Activated T-cell treated with anti-CD3 and anti-CD28 coated beads, Interleukin-2, amount 50 U/mL, for 24 hours (primary cell): Measurements from ENCODE around the gene PYGM.
A peak's percentile ranks its signal among the peaks of the same experiment; 100 is the strongest.

Experiments
- DNase-seq: peaks from one replicate; pipeline ENCODE4 v3.0.0-alpha.2; 2020
- H3K27ac Mint-ChIP-seq: 2 replicates; pipeline ENCODE4 v1.8.0; 2020; ENCODE audit warnings: mild to moderate bottlenecking, mixed read lengths
- H3K27me3 Mint-ChIP-seq: 2 replicates; pipeline ENCODE4 v1.8.0; 2020; ENCODE audit warnings: mixed read lengths
- H3K36me3 Mint-ChIP-seq: 2 replicates; pipeline ENCODE4 v1.8.0; 2020; ENCODE audit warnings: low read depth, mixed read lengths
- H3K4me1 Mint-ChIP-seq: 2 replicates; pipeline ENCODE4 v1.8.0; 2020; ENCODE audit warnings: low read depth, mixed read lengths
- H3K4me3 Mint-ChIP-seq: 2 replicates; pipeline ENCODE4 v1.8.0; 2020; ENCODE audit warnings: mild to moderate bottlenecking, moderate library complexity, mixed read lengths
- H3K9me3 Mint-ChIP-seq: 2 replicates; pipeline ENCODE4 v1.8.0; 2020; ENCODE audit warnings: mixed read lengths

PYGM gene

DNA sequence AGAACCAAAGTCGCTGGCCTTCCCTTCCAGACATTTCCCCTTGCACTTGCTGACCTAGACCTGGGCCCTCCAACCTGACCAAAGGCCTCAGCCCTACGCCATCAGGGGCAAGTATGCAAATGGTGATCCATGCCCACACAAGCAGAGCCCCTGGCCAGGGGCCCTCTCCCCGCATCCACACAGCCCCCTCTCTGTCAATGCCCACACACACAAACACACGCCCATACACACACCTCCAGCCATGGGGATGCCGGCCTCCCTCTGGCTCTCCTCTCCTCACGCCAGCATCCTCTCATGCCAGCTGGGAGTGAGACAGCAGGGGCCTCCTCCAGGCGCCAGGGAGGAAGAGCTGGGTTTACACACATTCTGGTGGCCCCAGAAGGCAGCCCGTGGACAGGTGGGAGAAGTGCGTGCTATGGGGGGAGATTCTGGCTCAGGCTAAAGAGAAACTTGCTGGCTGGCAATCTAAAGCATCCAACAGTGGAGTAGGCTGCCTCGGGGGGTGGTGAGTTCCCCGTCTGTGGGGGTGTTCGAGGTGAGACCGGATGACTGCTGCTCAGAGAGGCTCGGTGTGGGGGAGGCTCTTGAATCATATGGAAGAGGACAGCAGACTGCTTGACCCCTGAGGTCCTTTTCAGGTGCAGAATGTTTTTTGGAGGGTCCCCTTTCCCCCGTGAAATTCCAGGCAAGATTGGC, 41.5 kb downstream of the PYGM start:
- Mint-ChIP-seq H3K9me3 (no peaks in the 10 kb centered on the region), H3K4me3 (no peak overlapping the region), H3K27ac (no peak overlapping the region), H3K27me3 (peaks cover 76% of the 10 kb centered on the region), H3K4me1 (no peaks in the 10 kb centered on the region), H3K36me3 (no peaks in the 10 kb centered on the region)
- no peak for DNase-seq

DNA sequence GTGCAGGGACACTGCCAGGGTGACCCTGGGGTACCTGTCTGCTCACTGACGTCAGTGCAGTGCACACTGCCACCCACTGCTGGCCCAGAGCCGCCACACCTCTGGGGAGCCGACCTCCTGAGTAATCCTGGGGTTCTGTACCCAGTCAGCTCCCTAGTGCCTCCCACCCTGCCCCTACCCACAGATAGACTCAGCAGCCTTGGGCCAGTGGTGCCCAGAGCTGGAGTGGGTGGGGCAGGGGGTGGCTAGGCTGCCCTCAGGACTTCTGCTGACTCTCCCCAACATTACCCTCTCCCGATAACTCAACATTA, 42.6 kb downstream of the PYGM start:
- H3K4me1 Mint-ChIP-seq, result peaks cover 3% of the 10 kb centered on the region
- H3K27ac Mint-ChIP-seq, result no peak overlapping the region
- H3K4me3 Mint-ChIP-seq, result no peak overlapping the region
- peaks cover 77% of the 10 kb centered on the region for H3K27me3 Mint-ChIP-seq
- no peaks in the 10 kb centered on the region for H3K9me3 Mint-ChIP-seq
- DNase-seq, result no peak
- no peaks in the 10 kb centered on the region for H3K36me3 Mint-ChIP-seq

DNA sequence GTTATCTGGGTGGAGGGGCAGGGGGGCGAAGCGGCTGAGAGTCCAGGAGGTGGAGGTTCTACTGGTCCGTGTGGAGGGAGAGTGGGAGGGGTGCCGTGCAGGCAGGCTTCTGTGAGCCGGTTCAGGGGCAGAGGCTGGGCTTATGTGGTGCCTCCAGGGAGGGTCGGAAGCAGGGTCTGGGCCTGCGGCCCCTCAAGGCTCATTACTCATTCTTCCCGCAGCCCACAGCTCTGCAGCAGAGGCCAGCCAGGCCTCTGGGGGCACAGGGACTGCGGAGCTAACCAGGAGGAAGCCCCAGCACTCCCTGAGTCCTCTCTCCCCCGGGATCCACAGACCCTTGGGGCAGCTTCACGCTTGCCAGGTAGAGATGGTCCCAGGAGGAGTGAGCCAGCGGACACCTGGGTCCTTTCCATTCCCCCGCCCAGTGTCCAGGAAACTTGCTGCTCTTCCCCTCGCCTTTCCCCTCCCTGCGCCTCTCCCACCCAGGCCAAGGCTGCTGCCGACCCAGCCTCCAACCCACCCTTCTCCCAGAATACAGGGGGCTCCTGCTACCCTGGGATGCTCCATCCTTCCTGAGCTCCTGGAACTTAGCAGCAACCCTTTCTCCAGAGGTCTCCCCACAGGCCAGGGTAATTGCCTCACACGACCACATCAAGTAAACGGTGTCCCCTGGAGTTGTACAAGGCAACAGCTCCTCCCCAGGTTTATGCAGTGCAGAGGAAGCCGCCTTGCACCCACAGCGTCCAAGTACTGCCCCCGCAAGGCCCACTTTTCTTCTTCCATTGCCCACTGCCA, 43.1 kb downstream of the PYGM start:
- H3K36me3 Mint-ChIP-seq, result no peaks in the 10 kb centered on the region
- H3K9me3 Mint-ChIP-seq, result no peaks in the 10 kb centered on the region
- H3K4me1 Mint-ChIP-seq, result peaks cover 9% of the 10 kb centered on the region
- H3K27me3 Mint-ChIP-seq, result peaks cover 77% of the 10 kb centered on the region
- DNase-seq, result no peak
- no peak overlapping the region for H3K4me3 Mint-ChIP-seq
- no peak overlapping the region for H3K27ac Mint-ChIP-seq

DNA sequence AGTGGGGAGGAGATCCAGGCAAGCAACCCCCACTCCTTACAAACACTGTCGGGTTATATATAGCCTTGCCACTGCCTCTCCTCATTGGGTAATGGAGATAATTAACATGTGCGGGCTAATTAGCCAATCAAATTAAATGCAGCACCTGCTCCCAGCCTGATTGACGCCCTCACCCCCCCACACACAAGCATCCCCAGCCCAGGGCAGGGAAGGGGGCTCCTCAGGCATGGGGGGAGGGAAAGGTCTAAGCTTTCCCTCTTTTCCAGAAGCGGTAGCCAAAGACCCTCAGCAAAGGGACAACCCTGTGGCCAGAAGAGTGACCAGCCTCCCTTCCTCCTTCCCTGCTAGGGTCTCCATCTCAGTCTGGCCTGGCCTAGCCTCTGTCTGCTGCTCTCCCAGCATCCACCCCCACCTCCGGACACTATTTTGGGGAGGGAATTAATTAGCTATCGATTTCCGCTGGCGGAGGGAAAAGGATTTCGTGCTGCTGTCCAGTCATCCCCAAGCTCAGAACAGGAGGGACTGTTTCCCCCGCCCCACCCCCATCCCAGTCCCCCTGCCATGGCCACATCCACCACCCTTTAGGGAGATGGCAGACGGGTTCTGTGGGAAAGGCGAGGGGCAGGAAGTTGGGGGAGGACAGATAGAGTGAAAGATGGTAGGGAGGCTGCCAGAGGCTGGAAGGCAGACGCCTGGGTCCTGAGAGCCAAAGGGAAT, 43.9 kb downstream of the PYGM start:
- H3K4me3 Mint-ChIP-seq, result no peak overlapping the region
- no peak for DNase-seq

DNA sequence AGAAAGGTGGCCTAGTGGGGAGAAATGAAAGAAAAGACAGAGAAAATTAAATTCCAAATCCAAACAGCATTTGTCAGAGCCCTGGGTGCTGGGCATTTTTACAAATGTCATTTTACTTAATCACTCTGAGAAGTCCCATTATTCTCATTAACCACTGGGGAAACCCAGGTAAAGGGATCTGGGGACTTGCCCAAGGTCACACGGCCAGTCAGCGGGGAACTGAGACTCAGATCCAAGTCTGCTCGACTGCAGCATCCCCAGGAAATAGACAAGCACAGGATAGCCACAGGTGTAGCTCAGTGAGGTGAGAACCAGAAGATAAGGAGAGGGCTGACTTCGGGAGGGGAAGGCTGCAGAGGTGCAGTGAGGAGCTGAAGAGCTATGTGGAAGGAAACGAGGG, 44.7 kb downstream of the PYGM start:
- no peak for DNase-seq
- no peaks in the 10 kb centered on the region for H3K9me3 Mint-ChIP-seq
- H3K4me1 Mint-ChIP-seq, result peaks cover 16% of the 10 kb centered on the region
- H3K4me3 Mint-ChIP-seq, result no peak overlapping the region
- H3K27me3 Mint-ChIP-seq, result peaks cover 77% of the 10 kb centered on the region
- H3K27ac Mint-ChIP-seq, result no peak overlapping the region
- H3K36me3 Mint-ChIP-seq, result no peaks in the 10 kb centered on the region

More for the DNA sequence above, 43.9 kb downstream of the PYGM start:
- Mint-ChIP-seq H3K36me3 (no peaks in the 10 kb centered on the region), H3K27me3 (peaks cover 77% of the 10 kb centered on the region), H3K9me3 (no peaks in the 10 kb centered on the region), H3K4me1 (peaks cover 14% of the 10 kb centered on the region), H3K27ac (no peak overlapping the region)

DNA sequence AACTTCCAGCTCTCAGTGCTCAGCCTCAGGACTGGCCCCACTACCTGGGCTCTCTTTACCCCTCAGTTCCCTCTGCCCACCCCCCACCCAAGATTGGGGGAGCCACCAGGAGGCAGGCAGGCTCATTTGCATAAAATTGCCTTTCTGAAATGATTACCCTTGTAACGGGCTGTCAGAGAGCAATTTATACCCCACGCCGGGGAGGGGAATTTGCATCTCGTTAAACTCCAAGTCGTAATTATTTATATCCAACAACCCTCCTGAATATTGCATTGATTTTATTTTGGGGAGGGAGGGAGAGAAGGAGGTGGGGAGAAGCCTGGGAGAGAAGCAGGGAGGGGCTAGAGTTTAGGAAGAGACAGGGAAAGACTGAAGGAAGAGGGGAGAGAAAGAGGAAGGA, 45.1 kb downstream of the PYGM start:
- peaks cover 78% of the 10 kb centered on the region for H3K27me3 Mint-ChIP-seq
- no peaks in the 10 kb centered on the region for H3K9me3 Mint-ChIP-seq
- H3K36me3 Mint-ChIP-seq, result no peaks in the 10 kb centered on the region
- no peak for DNase-seq
- no peak overlapping the region for H3K4me3 Mint-ChIP-seq
- peak overlapping the region; percentile 7 for H3K27ac Mint-ChIP-seq
- H3K4me1 Mint-ChIP-seq, result peaks cover 16% of the 10 kb centered on the region

DNA sequence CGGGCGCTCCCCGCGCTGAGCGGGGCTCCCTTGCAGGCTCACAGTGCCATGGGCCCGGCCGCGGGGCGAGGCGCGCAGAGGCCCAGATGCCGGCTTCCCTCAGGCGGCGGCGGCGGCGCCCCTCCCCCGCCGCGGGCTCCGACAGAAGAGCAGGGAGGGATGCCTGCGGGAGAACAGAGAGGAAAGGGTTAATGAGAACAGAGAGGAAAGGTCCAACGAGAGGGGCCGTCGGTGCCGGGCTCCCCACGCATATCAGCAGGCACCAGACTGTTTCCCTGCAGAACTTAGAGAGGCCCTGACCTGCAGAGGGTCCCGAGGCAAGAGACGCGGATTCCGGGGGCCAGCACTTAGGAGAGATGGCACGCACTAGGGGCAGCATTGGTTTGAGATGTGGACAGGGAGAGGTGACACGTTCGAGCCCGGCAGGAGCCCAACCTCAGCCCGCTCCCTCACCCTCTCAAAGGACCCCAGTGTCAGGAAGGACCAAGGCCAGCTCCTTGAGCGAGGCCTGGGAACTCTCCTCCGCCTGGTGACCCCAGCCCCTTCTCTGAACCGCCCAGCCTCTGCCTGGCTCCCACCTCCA, 45.9 kb downstream of the PYGM start:
- Mint-ChIP-seq H3K4me3 (peak overlapping the region; percentile 4), H3K36me3 (no peaks in the 10 kb centered on the region), H3K27ac (peak overlapping the region; percentile 7), H3K4me1 (peaks cover 16% of the 10 kb centered on the region), H3K9me3 (no peaks in the 10 kb centered on the region), H3K27me3 (peaks cover 79% of the 10 kb centered on the region)
- DNase-seq, result no peak

DNA sequence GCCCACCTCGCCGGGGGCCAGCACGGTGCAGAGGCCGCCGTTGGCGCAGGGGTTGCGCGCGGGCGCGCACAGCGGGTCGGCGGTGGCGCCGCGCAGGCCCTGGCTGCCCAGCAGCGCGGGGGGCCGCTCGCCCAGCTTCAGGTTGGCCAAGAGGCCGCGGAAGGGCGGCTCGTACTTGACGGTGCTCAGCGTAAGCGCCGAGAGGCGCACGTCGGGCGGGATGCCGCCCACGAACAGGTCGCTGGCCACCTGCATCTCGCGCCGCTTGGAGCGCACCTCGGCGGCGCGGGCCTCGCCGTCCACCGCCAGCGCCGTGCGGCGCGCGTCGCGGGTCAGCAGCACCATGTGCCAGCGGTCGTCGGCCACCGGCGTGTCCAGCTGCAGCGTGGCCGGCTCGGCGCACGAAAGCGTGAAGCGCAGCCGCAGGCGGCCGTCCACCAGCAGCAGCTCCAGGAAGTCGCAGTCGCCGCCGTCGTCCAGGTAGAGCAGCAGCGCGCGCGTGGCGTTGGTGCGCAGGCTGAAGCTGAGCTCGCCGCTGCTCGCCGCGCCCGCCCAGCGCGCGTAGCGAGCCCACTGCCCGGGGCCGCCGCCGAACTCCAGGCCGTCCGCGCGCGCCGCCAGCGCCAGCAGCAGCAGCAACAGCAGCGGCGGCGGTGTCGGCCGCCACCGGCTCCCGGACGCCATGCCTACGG, 46.6 kb downstream of the PYGM start:
- H3K9me3 Mint-ChIP-seq, result no peaks in the 10 kb centered on the region
- H3K36me3 Mint-ChIP-seq, result no peaks in the 10 kb centered on the region
- H3K4me1 Mint-ChIP-seq, result peaks cover 16% of the 10 kb centered on the region
- H3K4me3 Mint-ChIP-seq, result no peak overlapping the region
- no peak overlapping the region for H3K27ac Mint-ChIP-seq
- peaks cover 79% of the 10 kb centered on the region for H3K27me3 Mint-ChIP-seq
- DNase-seq, result peak; percentile 46

DNA sequence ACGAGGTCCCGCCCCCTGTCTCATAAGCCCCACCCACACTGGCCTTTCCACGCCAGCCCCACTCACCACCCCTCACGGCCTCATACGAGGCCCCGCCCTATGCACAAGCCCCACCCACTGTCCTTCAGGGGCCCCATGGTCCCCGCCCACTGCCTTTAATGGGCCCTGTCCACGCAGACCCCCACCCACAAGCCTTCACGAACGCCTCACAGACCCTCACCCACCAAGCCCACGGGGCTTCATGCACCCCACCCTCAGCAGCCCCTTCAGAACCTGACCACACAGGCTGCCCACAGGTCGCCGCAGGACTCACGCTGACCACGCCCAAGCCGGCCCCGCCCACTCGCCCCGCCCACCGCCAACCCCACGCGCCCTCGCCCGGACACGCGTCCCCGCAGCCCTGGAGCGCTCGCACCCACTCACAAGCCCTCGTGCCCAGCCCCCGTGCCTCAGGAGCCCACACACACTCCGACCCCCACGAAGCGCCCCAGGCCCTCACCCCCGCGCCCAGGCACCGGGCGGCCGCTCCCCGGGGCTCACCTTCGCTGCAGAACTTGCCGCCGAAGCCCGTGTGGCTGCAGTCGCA, 47.3 kb downstream of the PYGM start:
- Mint-ChIP-seq H3K27ac (no peak overlapping the region), H3K36me3 (no peaks in the 10 kb centered on the region), H3K27me3 (peaks cover 77% of the 10 kb centered on the region), H3K9me3 (no peaks in the 10 kb centered on the region), H3K4me1 (peaks cover 16% of the 10 kb centered on the region), H3K4me3 (peak overlapping the region; percentile 25)
- DNase-seq, result no peak

DNA sequence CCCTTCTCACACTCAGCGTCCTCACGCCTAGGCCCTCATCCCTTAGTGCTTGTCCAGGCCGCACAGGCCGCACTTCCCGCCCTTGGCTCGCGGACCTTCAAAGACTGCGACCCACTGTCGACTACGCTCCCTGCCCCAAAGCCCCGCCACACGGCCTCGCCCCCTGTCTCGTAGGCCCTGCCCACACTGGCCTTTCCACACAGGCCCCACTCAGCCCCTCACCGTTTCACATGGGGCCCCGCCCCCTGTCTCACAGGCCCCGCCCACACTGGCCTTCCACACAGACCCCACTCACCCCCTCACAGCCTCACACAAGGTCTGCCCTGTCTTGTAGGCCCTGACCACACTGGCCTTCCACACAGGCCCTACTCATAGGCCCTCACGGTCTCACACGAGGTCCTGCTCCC, 47.8 kb downstream of the PYGM start:
- Mint-ChIP-seq H3K27ac (no peak overlapping the region), H3K36me3 (no peaks in the 10 kb centered on the region), H3K4me1 (peaks cover 16% of the 10 kb centered on the region), H3K4me3 (peak overlapping the region; percentile 25), H3K27me3 (peaks cover 72% of the 10 kb centered on the region), H3K9me3 (no peaks in the 10 kb centered on the region)
- DNase-seq, result no peak

DNA sequence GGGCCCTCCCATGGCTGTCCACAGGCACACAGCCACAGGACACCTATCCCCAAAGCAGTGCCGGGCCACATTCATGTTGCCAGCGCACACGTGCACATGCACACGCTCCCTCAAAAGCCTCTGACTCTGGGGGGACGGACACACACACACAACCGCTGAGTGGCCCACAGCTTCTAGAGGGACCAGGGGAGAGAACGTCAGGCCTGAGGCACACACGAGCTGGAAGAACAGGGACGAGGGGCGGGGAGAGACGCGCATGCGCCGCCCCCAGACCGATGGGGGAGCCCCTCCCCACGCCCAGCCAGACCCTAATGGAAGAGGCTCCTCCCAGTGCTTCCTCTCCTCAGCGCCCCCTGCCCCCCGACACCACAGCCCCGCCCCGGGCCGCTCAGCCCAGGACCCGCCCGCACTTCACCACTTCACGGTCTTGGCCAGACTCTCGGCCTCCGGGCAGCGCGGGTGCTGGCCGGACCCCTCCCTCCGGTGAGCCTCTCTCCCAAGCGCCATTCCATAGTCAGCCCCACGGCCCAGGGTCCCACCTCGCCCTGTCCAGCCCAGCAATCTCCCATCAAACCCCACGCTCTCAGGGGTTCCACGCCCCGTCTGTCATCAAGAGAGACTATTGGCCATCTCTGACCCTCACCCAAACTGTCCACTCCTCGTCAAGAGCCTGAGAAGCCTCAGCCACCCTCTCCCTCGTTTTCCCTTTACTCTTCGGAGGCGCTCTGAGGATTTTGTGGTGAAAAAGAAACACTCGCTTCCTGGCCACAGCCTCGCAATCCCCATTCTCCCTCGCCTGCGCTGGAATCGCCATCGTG, 48.4 kb downstream of the PYGM start:
- no peak overlapping the region for H3K4me3 Mint-ChIP-seq
- no peak overlapping the region for H3K27ac Mint-ChIP-seq
- no peaks in the 10 kb centered on the region for H3K36me3 Mint-ChIP-seq
- no peaks in the 10 kb centered on the region for H3K9me3 Mint-ChIP-seq
- peaks cover 70% of the 10 kb centered on the region for H3K27me3 Mint-ChIP-seq
- H3K4me1 Mint-ChIP-seq, result peaks cover 16% of the 10 kb centered on the region
- DNase-seq, result no peak

DNA sequence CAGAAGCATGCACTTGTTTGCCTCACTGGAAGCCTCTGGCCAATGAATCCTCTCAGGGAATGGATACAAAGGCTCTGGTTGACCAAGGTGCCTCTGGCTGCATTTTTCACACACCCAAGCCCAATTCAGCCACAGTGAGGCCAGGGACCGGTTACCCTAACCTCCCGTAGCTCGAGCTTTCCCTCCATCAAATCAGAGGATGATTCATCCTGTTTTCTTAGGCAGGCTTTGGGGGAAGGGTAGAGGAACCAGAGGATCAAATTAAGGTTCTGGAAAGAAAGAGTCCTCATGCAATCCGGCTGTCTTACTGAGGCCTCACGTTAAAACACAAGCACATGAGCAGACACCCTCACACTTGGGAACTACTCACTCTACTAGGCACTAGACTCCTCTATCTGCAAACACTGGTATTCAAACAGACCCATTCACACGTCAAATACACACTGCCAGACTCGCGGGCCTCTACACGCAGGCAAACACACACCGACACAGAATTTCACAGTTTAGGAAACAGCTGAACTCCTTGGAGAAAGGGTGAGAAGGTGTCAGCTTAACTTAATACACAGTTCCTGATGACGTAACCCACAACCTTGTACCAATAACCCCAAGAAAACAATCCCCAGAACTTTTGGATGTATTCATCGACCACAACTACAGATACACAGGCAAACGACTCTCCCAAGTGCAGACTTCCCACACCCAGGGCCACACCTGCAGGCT, 49.2 kb downstream of the PYGM start:
- no peak overlapping the region for H3K27ac Mint-ChIP-seq
- H3K9me3 Mint-ChIP-seq, result no peaks in the 10 kb centered on the region
- H3K4me1 Mint-ChIP-seq, result peaks cover 16% of the 10 kb centered on the region
- H3K36me3 Mint-ChIP-seq, result no peaks in the 10 kb centered on the region
- H3K4me3 Mint-ChIP-seq, result no peak overlapping the region
- H3K27me3 Mint-ChIP-seq, result peaks cover 65% of the 10 kb centered on the region
- no peak for DNase-seq

DNA sequence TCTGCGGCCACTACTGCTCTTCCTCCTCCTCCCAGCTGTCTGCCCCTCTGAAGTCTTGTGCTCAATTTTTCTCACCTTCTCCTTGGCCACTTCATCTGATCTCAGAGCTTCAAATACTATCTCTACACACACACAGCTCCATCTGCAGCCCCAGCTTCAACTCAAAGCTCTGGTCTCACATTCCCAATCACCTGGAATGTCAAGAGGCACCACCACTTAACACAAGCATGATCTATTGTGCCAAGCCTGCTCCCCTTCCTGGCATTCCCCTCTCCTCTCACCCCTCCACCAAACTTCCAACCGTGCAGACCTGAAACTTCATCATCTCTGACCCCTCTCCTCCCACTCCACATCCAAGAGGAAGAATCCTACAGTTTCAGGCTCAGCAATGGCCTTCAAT, 54.3 kb downstream of the PYGM start:
- Mint-ChIP-seq H3K4me3 (no peak overlapping the region), H3K27me3 (peaks cover 34% of the 10 kb centered on the region), H3K9me3 (no peaks in the 10 kb centered on the region), H3K36me3 (no peaks in the 10 kb centered on the region), H3K27ac (no peak overlapping the region), H3K4me1 (no peaks in the 10 kb centered on the region)
- no peak for DNase-seq
